Mammary epithelial cell (primary cell): Measurements from ENCODE around the gene KRT31.
"Not testable (repeated sequence)": the region's sequence is repeated elsewhere in the genome, so short reads cannot be mapped to it uniquely, and the experiment has no call there.

Source experiments
- CTCF ChIP-seq, 2 donors: IDR thresholded peaks in 1 of 2; conservative IDR thresholded peaks in 1 of 2; 2 replicates each; pipeline ENCODE4 v1.5.1; 2011 to 2012; ENCODE audit warnings: inconsistent platforms in 2 of 2, low read length in 2 of 2, mild to moderate bottlenecking in 2 of 2, control low read depth in 1 of 2, low read depth in 1 of 2; ENCODE audit not compliant: insufficient read depth in 1 of 2; ENCODE audit errors: extremely low read depth in 1 of 2
- EZH2 ChIP-seq: IDR thresholded peaks from 2 replicates; pipeline ENCODE4 v1.6.1; 2012; ENCODE audit warnings: low read length, inconsistent platforms, borderline replicate concordance

- TF ChIP-seq CTCF (conservative IDR thresholded peaks at IDR 0.05 in 1 of 2, IDR thresholded peaks at IDR 0.05 in 1 of 2; ENCODE audit: extremely low read depth in 1 of 2, insufficient read depth in 1 of 2, low read depth in 1 of 2, low read length in 2 of 2); EZH2: not testable (repeated sequence)
Observed at GRCh38 chr17:41350381-41350878, 47.0 kb downstream of the KRT31 start, which contains the start of gene KRT33A.
